Measurements from ENCODE around the gene FRMD4B. TPM values are rescaled to one million over a fixed set of nuclear protein-coding genes. Genes with fewer than 3 reads are reported as not detected.

FRMD4B gene
- total RNA-seq, 2 donors from 2014 or later, result 2.1 to 2.2 TPM

DNA sequence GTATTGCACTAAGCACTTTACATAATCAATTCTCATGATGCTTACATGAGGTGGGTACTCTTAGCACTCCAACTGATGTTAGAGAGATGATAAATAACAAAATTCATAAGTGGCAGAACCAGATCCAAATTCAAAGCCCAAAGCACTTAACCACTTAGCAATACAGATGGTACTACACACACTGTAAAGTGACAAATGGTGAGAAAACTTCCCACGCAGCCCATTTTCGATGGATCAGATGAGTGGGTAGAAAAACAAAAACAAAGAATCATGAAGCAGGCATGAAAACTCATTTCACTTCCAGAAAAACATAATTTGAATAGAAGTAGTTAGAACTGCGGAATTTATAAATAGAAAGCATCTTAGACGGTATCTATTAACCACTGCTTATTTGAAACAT, 66.2 kb downstream of the FRMD4B start:
- DNase-seq, result no peak
- Histone ChIP-seq H3K27me3 (ENCODE audit: control insufficient read depth, insufficient read depth, low read length, poor library complexity, severe bottlenecking) (no peaks in the 10 kb centered on the region), H3K9ac (ENCODE audit: extremely low read depth, low read length, poor library complexity, severe bottlenecking) (no peak overlapping the region), H3K36me3 (ENCODE audit: control insufficient read depth, insufficient read depth, low read length) (no peaks in the 10 kb centered on the region), H3K9me3 (ENCODE audit: control insufficient read depth, low read length) (no peaks in the 10 kb centered on the region), H3K4me3 (ENCODE audit: low read length) (no peak overlapping the region), H3K4me1 (ENCODE audit: control insufficient read depth, insufficient read depth, low read length) (no peaks in the 10 kb centered on the region), H3K27ac (ENCODE audit: low read depth, low read length) (no peak overlapping the region)
- H3K27me3 Mint-ChIP-seq (ENCODE audit: insufficient read depth), result no peaks in the 10 kb centered on the region
- WGBS, 2 experiments (ENCODE audit: insufficient coverage in 1 of 2, insufficient read length in 1 of 2), result 90 to 96% methylated on average over 4 of the region's 4 CpGs
- no peak overlapping the region for H3K4me3 Mint-ChIP-seq
- TF ChIP-seq, protein P1, sequence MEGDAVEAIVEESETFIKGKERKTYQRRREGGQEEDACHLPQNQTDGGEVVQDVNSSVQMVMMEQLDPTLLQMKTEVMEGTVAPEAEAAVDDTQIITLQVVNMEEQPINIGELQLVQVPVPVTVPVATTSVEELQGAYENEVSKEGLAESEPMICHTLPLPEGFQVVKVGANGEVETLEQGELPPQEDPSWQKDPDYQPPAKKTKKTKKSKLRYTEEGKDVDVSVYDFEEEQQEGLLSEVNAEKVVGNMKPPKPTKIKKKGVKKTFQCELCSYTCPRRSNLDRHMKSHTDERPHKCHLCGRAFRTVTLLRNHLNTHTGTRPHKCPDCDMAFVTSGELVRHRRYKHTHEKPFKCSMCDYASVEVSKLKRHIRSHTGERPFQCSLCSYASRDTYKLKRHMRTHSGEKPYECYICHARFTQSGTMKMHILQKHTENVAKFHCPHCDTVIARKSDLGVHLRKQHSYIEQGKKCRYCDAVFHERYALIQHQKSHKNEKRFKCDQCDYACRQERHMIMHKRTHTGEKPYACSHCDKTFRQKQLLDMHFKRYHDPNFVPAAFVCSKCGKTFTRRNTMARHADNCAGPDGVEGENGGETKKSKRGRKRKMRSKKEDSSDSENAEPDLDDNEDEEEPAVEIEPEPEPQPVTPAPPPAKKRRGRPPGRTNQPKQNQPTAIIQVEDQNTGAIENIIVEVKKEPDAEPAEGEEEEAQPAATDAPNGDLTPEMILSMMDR (conservative IDR thresholded peaks at IDR 0.05), result no peak
- H3K27ac Mint-ChIP-seq, result no peak overlapping the region
- no peaks in the 10 kb centered on the region for H3K9me3 Mint-ChIP-seq
- H3K36me3 Mint-ChIP-seq (ENCODE audit: low read depth), result no peaks in the 10 kb centered on the region
- H3K4me1 Mint-ChIP-seq, result peaks cover 4% of the 10 kb centered on the region

DNA sequence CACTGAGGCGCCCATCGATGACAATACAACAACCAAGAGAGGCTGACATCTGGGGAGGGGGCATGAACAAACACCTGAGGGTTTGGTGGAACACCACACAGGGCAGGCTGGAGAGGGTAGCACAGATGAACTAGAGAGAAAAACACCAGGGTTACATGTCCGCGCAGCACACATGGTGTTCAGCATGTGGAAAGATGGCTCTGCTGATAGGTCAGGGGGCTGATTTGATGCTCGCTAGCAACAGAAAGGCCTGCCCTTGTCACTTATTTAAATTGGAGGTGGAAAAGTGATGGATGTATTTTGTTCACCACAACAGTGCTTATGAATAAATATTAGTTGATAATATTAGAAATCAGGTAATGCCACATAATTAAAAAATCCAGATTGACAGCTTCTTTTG, 67.5 kb downstream of the FRMD4B start:
- Histone ChIP-seq H3K4me1 (ENCODE audit: control insufficient read depth, insufficient read depth, low read length) (no peaks in the 10 kb centered on the region), H3K27ac (ENCODE audit: low read depth, low read length) (no peak overlapping the region), H3K9me3 (ENCODE audit: control insufficient read depth, low read length) (no peaks in the 10 kb centered on the region), H3K4me3 (ENCODE audit: low read length) (no peak overlapping the region), H3K9ac (ENCODE audit: extremely low read depth, low read length, poor library complexity, severe bottlenecking) (no peak overlapping the region), H3K27me3 (ENCODE audit: control insufficient read depth, insufficient read depth, low read length, poor library complexity, severe bottlenecking) (no peaks in the 10 kb centered on the region), H3K36me3 (ENCODE audit: control insufficient read depth, insufficient read depth, low read length) (no peaks in the 10 kb centered on the region)
- Mint-ChIP-seq H3K9me3 (no peaks in the 10 kb centered on the region), H3K4me3 (no peak overlapping the region), H3K27ac (no peak overlapping the region), H3K36me3 (ENCODE audit: low read depth) (no peaks in the 10 kb centered on the region), H3K4me1 (peaks cover 4% of the 10 kb centered on the region), H3K27me3 (ENCODE audit: insufficient read depth) (no peaks in the 10 kb centered on the region)
- TF ChIP-seq, protein P1 (conservative IDR thresholded peaks at IDR 0.05), result no peak
- DNase-seq, result peak; percentile 21
- WGBS, 2 experiments (ENCODE audit: insufficient coverage in 1 of 2, insufficient read length in 1 of 2), result 94 to 100% methylated on average over 2 to 5 of the region's 5 CpGs

DNA sequence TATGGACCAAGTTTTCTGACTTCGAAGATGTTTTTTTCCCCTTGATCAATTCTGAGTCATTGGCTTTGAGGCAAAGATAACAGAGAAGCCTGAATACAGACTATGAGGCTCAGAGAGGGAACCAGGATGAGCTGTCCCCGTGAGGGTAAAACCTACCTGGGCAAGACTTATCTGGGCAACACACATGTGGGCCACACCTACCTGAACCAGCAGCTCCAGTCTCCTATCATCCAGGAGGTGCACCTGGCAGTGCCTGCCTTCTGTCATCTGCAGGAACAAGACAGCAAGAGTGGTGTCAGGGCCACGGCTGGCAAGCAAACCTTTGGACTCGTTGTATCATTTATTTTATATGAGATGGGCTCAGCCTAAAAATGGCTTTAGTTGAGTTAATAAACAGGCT, 72.6 kb downstream of the FRMD4B start:
- Mint-ChIP-seq H3K27me3 (ENCODE audit: insufficient read depth) (peaks cover 2% of the 10 kb centered on the region), H3K4me3 (no peak overlapping the region), H3K36me3 (ENCODE audit: low read depth) (no peaks in the 10 kb centered on the region), H3K27ac (no peak overlapping the region), H3K4me1 (no peaks in the 10 kb centered on the region), H3K9me3 (no peaks in the 10 kb centered on the region)
- Histone ChIP-seq H3K9ac (ENCODE audit: extremely low read depth, low read length, poor library complexity, severe bottlenecking) (no peak overlapping the region), H3K27ac (ENCODE audit: low read depth, low read length) (no peak overlapping the region), H3K9me3 (ENCODE audit: control insufficient read depth, low read length) (peaks cover 6% of the 10 kb centered on the region), H3K27me3 (ENCODE audit: control insufficient read depth, insufficient read depth, low read length, poor library complexity, severe bottlenecking) (no peaks in the 10 kb centered on the region), H3K4me1 (ENCODE audit: control insufficient read depth, insufficient read depth, low read length) (no peaks in the 10 kb centered on the region), H3K36me3 (ENCODE audit: control insufficient read depth, insufficient read depth, low read length) (no peaks in the 10 kb centered on the region), H3K4me3 (ENCODE audit: low read length) (no peak overlapping the region)
- TF ChIP-seq, protein P1 (conservative IDR thresholded peaks at IDR 0.05), result no peak
- DNase-seq, result peak; percentile 22
- WGBS, 2 experiments (ENCODE audit: insufficient coverage in 1 of 2, insufficient read length in 1 of 2), result 67 to 69% methylated on average over 3 to 4 of the region's 4 CpGs

Data from endodermal cell (in vitro differentiated cells).